Measurements from ENCODE around the gene C17orf58. TPM values are rescaled to one million over a fixed set of nuclear protein-coding genes. Genes with fewer than 3 reads are reported as not detected.

C17orf58 gene
- total RNA-seq, 2 donors from 2014 or later = 22.0 to 22.7 TPM

GRCh38 chr17:67993153-67993997, 2.9 kb downstream of the C17orf58 start:
- H3K27ac ChIP-seq = peak overlapping the region; percentile 95 to 98
- intact Hi-C loops (cut with DNase I) = no loop called here
- H3K4me1 ChIP-seq (replicated peaks) = no peaks in the 10 kb centered on the region
- under 1% methylated on average over 30 of the region's 144 CpGs for WGBS
- H3K36me3 ChIP-seq = no peaks in the 10 kb centered on the region
- DNase-seq (ENCODE audit: low spot score) = peak; percentile 76
- TF ChIP-seq POLR2AphosphoS5 (IDR thresholded peaks at IDR 0.05) (no peak), POLR2A (IDR thresholded peaks at IDR 0.05) (peak; percentile 50)
- TF ChIP-seq, protein P1, sequence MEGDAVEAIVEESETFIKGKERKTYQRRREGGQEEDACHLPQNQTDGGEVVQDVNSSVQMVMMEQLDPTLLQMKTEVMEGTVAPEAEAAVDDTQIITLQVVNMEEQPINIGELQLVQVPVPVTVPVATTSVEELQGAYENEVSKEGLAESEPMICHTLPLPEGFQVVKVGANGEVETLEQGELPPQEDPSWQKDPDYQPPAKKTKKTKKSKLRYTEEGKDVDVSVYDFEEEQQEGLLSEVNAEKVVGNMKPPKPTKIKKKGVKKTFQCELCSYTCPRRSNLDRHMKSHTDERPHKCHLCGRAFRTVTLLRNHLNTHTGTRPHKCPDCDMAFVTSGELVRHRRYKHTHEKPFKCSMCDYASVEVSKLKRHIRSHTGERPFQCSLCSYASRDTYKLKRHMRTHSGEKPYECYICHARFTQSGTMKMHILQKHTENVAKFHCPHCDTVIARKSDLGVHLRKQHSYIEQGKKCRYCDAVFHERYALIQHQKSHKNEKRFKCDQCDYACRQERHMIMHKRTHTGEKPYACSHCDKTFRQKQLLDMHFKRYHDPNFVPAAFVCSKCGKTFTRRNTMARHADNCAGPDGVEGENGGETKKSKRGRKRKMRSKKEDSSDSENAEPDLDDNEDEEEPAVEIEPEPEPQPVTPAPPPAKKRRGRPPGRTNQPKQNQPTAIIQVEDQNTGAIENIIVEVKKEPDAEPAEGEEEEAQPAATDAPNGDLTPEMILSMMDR (IDR thresholded peaks at IDR 0.05) = peak in 1 of 4 experiments; percentile 26
- no peaks in the 10 kb centered on the region for H3K27me3 ChIP-seq (replicated peaks; ENCODE audit: insufficient read depth)
- no peaks in the 10 kb centered on the region for H3K9me3 ChIP-seq
- peak overlapping the region; percentile 70 to 77 for H3K4me3 ChIP-seq

DNA sequence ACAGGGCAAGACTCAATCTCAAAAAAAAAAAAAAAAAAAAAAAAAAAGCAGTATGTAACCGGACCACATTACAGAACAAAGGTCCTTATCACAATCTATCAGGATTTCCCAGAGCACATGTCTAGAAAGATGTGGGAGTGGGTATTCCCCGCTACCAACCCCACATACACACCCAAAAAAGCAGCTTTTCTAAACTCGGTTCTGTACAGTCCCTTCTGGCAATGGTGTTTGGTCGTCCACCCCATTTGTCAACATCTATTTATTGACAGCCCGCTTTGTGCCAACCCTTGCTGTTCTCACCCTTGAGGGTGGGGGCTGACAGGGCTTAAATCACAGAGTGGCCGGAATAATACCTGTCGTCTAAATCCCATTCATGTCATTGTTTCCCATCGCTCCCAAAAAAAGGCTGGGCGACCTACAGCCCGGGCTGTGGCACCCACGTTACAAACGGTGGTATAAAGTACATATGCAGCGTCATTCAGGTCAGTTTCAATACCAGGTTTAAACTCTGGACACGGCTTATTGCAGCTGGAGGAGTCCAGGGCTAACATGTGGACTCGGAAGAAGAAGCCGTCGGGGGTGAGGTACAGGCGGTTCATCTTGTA, 3.6 kb downstream of the C17orf58 start:
- intact Hi-C loops (cut with DNase I) = no loop called here
- H3K9me3 ChIP-seq = no peaks in the 10 kb centered on the region
- 6% methylated on average over 18 of the region's 18 CpGs for WGBS
- no peaks in the 10 kb centered on the region for H3K4me1 ChIP-seq (replicated peaks)
- H3K4me3 ChIP-seq = peak overlapping the region; percentile 52 to 54
- no peaks in the 10 kb centered on the region for H3K27me3 ChIP-seq (replicated peaks; ENCODE audit: insufficient read depth)
- DNase-seq (ENCODE audit: low spot score) = peak; percentile 44
- TF ChIP-seq POLR2AphosphoS5 (IDR thresholded peaks at IDR 0.05) (no peak), POLR2A (IDR thresholded peaks at IDR 0.05) (no peak)
- TF ChIP-seq, protein P1 (IDR thresholded peaks at IDR 0.05) = no peak
- H3K27ac ChIP-seq = peak overlapping the region; percentile 93 to 98
- no peaks in the 10 kb centered on the region for H3K36me3 ChIP-seq

GRCh38 chr17:67990909-67991308, 5.4 kb downstream of the C17orf58 start:
- DNase-seq (ENCODE audit: low spot score) = no peak
- Histone ChIP-seq H3K36me3 (no peaks in the 10 kb centered on the region), H3K27ac (no peak overlapping the region), H3K27me3 (replicated peaks; ENCODE audit: insufficient read depth) (no peaks in the 10 kb centered on the region), H3K4me1 (replicated peaks) (no peaks in the 10 kb centered on the region), H3K4me3 (no peak overlapping the region), H3K9me3 (no peaks in the 10 kb centered on the region)
- TF ChIP-seq POLR2AphosphoS5 (IDR thresholded peaks at IDR 0.05) = no peak
- TF ChIP-seq, protein P1 (IDR thresholded peaks at IDR 0.05) = no peak
- no peak for TF ChIP-seq POLR2A (IDR thresholded peaks at IDR 0.05)
- intact Hi-C loops (cut with DNase I) = no loop called here
- WGBS = 78% methylated on average over 4 of the region's 4 CpGs

GRCh38 chr17:67983383-67983688, 12.9 kb downstream of the C17orf58 start:
- DNase-seq (ENCODE audit: low spot score) = no peak
- no peak for TF ChIP-seq POLR2AphosphoS5 (IDR thresholded peaks at IDR 0.05)
- TF ChIP-seq, protein P1 (IDR thresholded peaks at IDR 0.05) = no peak
- no peak for TF ChIP-seq POLR2A (IDR thresholded peaks at IDR 0.05)
- Histone ChIP-seq H3K27ac (no peak overlapping the region), H3K4me3 (no peak overlapping the region), H3K4me1 (replicated peaks) (no peaks in the 10 kb centered on the region), H3K9me3 (no peaks in the 10 kb centered on the region), H3K27me3 (replicated peaks; ENCODE audit: insufficient read depth) (no peaks in the 10 kb centered on the region), H3K36me3 (no peaks in the 10 kb centered on the region)
- intact Hi-C loops (cut with DNase I) = no loop called here
- 73% methylated on average over 3 of the region's 3 CpGs for WGBS
